Ishikawa (cell line): ENCODE results near the gene RABL3.

Experiments used
- CEBPB ChIP-seq: IDR thresholded peaks from 2 replicates; pipeline ENCODE4 v1.6.1; 2012
- CREB1 ChIP-seq: IDR thresholded peaks from 2 replicates; pipeline ENCODE4 v1.6.1; 2012; ENCODE audit warnings: low read depth
- EGR1 ChIP-seq: IDR thresholded peaks from 2 replicates; pipeline ENCODE4 v1.6.1; 2012
- EP300 ChIP-seq: IDR thresholded peaks from 2 replicates; pipeline ENCODE4 v1.6.1; 2012; ENCODE audit warnings: borderline replicate concordance
- FOXM1 ChIP-seq: IDR thresholded peaks from 2 replicates; pipeline ENCODE4 v1.6.1; 2012; ENCODE audit warnings: low read depth, borderline replicate concordance
- NFIC ChIP-seq: IDR thresholded peaks from 2 replicates; pipeline ENCODE4 v1.6.1; 2012
- RAD21 ChIP-seq: IDR thresholded peaks from 2 replicates; pipeline ENCODE4 v1.6.1; 2012; ENCODE audit warnings: low read depth
- TAF1 ChIP-seq: IDR thresholded peaks from 2 replicates; pipeline ENCODE4 v1.6.1; 2012; ENCODE audit warnings: low read depth, mild to moderate bottlenecking
- TCF12 ChIP-seq: IDR thresholded peaks from 2 replicates; pipeline ENCODE4 v1.6.1; 2012; ENCODE audit warnings: low read depth
- TEAD4 ChIP-seq: IDR thresholded peaks from 2 replicates; pipeline ENCODE4 v1.6.1; 2012
- YY1 ChIP-seq: IDR thresholded peaks from 2 replicates; pipeline ENCODE4 v1.6.1; 2012; ENCODE audit warnings: low read depth
- ZBTB7A ChIP-seq: IDR thresholded peaks from 2 replicates; pipeline ENCODE4 v1.6.1; 2012; ENCODE audit warnings: low read depth
- TF ChIP-seq, protein P1 (sequence below): IDR thresholded peaks from 2 replicates; pipeline ENCODE4 v1.6.1; 2012
- TF ChIP-seq, protein P2 (sequence below): IDR thresholded peaks from 2 replicates; pipeline ENCODE4 v1.6.1; 2012; ENCODE audit warnings: low read depth, mild to moderate bottlenecking
- TF ChIP-seq, protein P3 (sequence below): IDR thresholded peaks from 2 replicates; pipeline ENCODE4 v1.6.1; 2012

The RABL3 gene

DNA sequence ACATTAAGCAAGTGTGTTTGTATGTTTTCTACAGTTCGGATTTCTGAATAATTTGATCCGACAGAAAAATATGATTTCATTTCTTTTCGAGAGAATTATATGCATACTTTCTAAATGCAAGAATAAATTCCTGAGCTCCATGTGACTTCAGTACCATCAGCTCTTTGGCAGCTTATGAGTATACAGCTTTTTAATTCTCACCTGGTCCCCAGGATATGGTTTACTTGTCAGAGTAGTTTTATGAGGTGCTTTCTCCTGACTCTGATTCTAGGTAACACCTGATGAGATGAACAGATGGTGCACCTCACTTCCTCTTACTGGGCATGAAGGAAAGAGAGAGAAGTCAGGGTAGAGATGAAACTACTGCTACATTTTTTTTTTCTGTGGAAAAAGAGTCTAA, 63.3 kb downstream of the RABL3 start:
- TF ChIP-seq NFIC (no peak), TCF12 (no peak), EGR1 (no peak), RAD21 (no peak), YY1 (no peak), EP300 (no peak), CREB1 (no peak), FOXM1 (no peak), ZBTB7A (no peak)
- TF ChIP-seq, protein P1, sequence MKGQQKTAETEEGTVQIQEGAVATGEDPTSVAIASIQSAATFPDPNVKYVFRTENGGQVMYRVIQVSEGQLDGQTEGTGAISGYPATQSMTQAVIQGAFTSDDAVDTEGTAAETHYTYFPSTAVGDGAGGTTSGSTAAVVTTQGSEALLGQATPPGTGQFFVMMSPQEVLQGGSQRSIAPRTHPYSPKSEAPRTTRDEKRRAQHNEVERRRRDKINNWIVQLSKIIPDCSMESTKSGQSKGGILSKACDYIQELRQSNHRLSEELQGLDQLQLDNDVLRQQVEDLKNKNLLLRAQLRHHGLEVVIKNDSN: no peak
- TF ChIP-seq, protein P2, sequence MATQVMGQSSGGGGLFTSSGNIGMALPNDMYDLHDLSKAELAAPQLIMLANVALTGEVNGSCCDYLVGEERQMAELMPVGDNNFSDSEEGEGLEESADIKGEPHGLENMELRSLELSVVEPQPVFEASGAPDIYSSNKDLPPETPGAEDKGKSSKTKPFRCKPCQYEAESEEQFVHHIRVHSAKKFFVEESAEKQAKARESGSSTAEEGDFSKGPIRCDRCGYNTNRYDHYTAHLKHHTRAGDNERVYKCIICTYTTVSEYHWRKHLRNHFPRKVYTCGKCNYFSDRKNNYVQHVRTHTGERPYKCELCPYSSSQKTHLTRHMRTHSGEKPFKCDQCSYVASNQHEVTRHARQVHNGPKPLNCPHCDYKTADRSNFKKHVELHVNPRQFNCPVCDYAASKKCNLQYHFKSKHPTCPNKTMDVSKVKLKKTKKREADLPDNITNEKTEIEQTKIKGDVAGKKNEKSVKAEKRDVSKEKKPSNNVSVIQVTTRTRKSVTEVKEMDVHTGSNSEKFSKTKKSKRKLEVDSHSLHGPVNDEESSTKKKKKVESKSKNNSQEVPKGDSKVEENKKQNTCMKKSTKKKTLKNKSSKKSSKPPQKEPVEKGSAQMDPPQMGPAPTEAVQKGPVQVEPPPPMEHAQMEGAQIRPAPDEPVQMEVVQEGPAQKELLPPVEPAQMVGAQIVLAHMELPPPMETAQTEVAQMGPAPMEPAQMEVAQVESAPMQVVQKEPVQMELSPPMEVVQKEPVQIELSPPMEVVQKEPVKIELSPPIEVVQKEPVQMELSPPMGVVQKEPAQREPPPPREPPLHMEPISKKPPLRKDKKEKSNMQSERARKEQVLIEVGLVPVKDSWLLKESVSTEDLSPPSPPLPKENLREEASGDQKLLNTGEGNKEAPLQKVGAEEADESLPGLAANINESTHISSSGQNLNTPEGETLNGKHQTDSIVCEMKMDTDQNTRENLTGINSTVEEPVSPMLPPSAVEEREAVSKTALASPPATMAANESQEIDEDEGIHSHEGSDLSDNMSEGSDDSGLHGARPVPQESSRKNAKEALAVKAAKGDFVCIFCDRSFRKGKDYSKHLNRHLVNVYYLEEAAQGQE: no peak
- TF ChIP-seq, protein P3, sequence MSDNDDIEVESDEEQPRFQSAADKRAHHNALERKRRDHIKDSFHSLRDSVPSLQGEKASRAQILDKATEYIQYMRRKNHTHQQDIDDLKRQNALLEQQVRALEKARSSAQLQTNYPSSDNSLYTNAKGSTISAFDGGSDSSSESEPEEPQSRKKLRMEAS: no peak

DNA sequence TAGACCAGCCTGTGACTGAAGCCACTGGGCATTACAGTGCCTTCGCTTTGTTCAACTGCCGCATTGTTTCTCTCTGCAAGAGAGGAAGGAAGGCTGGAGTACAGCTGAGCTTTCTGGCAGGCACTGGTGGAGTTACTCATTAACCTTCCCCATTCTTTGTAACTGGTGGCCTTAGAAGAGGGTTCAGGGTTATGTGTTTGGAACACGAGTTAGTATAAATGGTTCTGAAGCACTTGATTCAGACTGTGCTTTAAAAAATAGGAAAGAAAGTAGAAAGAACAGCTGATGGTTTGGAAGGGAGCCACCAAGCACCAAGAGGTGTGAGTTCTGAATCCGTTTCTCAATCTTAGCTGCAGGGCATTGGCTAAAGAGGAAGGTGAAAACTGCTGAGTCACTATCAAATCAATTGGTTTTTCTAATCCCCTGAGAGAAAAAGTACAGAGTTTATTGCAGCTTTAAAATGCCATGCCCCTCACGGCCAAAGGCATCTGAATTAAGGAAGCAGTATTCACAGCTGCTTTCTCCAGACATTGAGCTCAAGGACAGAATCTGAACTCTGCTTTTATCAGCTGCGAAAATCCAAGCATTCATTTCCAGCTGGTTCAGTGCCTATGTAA, 63.9 kb downstream of the RABL3 start:
- no peak for TF ChIP-seq CREB1
- no peak for TF ChIP-seq ZBTB7A
- no peak for TF ChIP-seq EP300
- no peak for TF ChIP-seq EGR1
- no peak for TF ChIP-seq CEBPB
- no peak for TF ChIP-seq TEAD4
- no peak for TF ChIP-seq RAD21
- TF ChIP-seq TAF1: no peak
- TF ChIP-seq FOXM1: no peak
- TF ChIP-seq YY1: no peak
- no peak for TF ChIP-seq NFIC
- no peak for TF ChIP-seq TCF12

DNA sequence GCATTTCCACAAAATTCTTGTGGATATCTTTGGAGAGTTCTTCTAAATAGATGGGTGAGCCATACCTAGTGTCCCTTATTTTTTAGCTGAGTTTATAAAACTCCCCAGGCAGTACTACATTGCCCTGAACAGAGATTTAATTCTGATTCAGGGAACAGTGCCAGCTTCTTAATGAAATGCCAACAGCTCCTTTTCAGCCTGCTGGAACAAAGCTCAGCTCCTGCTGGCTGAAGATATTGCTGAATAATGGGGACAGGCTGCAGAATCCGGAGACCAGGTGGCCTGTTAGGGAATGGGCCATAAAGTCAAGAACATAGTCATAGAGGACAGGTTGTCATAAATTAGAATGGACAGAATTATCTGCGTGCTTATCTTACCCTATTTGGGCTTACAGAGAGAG, 69.2 kb downstream of the RABL3 start:
- TF ChIP-seq CEBPB (no peak), TEAD4 (no peak), TCF12 (no peak), CREB1 (no peak), NFIC (no peak), EGR1 (no peak), YY1 (no peak), ZBTB7A (no peak), RAD21 (no peak), TAF1 (no peak), FOXM1 (no peak), EP300 (no peak)
- TF ChIP-seq, protein P2: no peak
- TF ChIP-seq, protein P1: no peak
- TF ChIP-seq, protein P3: no peak

DNA sequence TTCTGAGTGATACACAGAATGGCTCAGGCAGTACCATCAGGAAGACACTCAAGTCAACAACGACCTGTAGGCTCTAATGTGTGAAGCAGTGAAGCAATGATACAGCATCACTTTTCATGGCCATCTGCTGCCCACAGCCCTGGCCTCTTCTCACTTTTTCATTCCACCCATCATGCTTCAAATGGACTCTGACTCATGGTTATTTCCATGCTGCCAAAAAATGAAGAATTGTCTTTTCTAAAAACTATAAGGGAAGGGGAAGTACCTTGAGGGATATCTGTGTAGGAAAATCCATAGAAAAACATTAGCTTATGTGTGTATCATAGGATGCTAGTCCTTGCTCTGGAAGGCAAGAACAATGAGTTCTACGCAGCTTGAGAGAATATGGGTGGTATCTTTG, 71.7 kb downstream of the RABL3 start:
- TF ChIP-seq CEBPB: no peak
- TF ChIP-seq TAF1: no peak
- TF ChIP-seq TCF12: no peak
- TF ChIP-seq TEAD4: no peak
- TF ChIP-seq, protein P3: no peak
- TF ChIP-seq NFIC: no peak
- TF ChIP-seq RAD21: no peak
- TF ChIP-seq CREB1: no peak
- no peak for TF ChIP-seq YY1
- TF ChIP-seq FOXM1: no peak

DNA sequence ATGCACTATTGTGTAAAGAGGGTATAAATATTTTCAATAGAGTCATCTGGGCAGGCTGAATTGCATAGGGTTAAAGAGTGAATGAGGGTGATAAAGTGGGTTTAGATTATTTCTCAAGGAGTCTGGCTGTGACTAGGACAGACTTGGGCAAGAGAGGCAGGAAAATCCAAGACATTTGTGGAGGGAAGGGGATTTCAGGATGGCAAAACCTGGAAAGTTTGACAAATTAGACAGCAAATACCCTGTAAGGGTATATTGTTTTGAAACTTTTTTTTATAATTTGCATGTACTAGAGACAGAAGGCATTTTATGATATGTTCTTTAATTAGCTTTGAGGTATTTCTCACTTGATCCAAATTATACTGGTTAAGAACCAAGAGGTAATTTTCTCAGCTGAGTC, 77.4 kb downstream of the RABL3 start:
- TF ChIP-seq, protein P3: no peak
- TF ChIP-seq CEBPB (no peak), YY1 (no peak), NFIC (no peak), EGR1 (no peak), RAD21 (no peak), ZBTB7A (no peak), CREB1 (no peak), TEAD4 (no peak), EP300 (no peak), TCF12 (no peak), FOXM1 (no peak), TAF1 (no peak)
- TF ChIP-seq, protein P2: no peak
- TF ChIP-seq, protein P1: no peak
